HG03097 (cell line): ENCODE results near the gene ZNF444.
"Not testable (repeated sequence)": the region's sequence is repeated elsewhere in the genome, so short reads cannot be mapped to it uniquely, and the experiment has no call there.

Source experiments
- ATAC-seq: cut with Tn5 transposase; IDR thresholded peaks from one replicate; pipeline ENCODE4 v1.9.1; 2021; ENCODE audit not compliant: unreplicated experiment, low FRiP score

The ZNF444 gene

GRCh38 chr19:56170261-56170660 lies 29.2 kb downstream of the ZNF444 start:
- ATAC-seq: no peak

GRCh38 chr19:56174086-56174485 lies 33.0 kb downstream of the ZNF444 start:
- ATAC-seq: no peak

DNA sequence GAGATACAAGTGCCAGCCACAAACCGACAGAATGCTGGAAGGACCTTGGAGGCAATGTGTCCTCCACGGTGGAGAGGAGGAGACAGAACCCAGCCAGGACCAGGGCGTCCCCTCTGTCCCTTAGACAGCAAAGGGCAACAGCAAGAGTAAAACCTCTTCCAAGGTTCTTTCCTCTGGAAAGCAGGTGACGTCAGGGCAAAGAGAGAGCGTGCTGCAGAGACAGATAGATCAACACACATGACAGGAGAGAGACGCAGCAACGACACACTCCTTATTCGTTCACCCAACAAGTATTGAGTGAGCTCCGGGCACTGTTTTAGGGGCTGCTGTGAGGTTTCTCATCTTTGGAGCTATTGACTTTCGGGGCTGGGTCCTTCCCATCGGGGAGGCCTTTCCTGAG lies 33.5 kb downstream of the ZNF444 start:
- ATAC-seq: no peak

- not testable (repeated sequence) for ATAC-seq
Measured at GRCh38 chr19:56175861-56176307, 34.8 kb downstream of the ZNF444 start, which contains the start of gene GALP. TSS of gene GALP (plus strand) at chr19:56176008. CDS start at chr19:56177109, 1,101 bp downstream.

GRCh38 chr19:56176310-56176709 lies 35.2 kb downstream of the ZNF444 start:
- ATAC-seq: not testable (repeated sequence)

GRCh38 chr19:56176881-56177280 lies 35.8 kb downstream of the ZNF444 start:
- no peak for ATAC-seq

DNA sequence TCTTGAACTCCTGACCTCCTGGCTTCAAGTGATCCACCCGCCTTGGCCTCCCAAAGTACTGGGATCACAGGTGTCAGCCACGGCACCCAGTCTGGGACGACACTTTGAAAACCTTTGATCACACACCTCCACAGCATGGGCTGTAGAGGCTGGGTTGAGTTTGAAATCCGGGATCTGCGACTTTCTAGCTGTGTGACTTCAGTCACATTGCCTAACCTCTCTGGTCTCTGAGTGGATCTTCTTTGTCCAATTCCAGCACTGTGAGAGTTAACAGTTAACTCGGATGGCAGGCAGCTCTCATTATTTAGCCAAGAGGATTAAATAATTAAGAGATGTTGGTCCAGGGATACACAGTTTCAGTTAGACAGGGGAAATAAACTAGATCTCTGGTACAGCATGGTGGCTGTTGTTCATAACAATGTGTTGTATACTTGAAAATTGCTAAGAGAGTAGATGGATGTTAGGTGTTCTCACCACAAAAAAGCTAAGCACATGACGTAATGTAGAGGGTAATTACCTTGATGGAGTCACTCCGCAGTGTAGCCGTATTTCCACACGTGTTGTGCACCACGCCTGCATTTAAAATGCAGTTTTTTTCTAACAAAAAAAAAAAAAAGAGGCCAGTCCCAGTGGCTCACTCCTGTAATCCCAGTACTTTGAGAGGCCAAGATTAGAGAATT lies 36.6 kb downstream of the ZNF444 start:
- ATAC-seq: no peak

DNA sequence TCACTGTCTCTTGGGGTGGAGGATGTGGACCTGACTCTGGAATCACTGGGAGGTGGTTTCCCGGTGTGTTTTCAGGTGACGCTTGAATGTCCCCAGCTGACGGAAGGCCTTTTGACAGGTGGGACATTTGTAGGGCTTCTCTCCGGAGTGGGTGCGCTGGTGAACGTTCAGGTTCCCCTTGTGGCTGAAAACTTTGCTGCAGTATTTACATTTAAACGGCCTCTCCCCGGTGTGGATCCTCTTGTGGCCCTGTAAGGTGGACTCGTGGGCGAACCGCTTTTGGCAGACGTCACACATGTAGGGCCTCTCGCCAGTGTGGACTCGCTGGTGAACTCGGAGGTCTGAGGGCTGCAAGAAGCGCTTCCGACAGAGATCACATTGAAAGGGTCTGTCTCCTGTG lies 48.7 kb downstream of the ZNF444 start:
- ATAC-seq: no peak

DNA sequence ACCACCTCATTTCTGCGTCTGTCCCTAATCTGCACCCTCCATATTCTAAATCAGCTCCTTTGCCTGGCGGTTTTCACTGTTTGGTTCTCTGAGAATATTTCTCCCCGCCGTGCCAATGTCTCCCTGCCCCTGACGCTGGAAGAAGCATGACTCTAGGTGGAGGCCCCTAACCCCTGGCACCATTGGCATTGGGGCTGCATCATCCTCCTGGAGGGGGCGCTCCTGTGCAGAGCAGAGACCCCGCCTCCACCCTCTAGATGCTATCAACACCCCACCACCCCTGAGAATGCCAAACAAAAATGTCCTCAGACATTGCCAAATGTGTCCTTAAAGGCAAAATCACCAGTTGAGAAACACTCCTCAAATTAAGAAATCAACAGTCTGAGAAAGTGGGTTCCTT lies 50.0 kb downstream of the ZNF444 start:
- ATAC-seq: no peak

DNA sequence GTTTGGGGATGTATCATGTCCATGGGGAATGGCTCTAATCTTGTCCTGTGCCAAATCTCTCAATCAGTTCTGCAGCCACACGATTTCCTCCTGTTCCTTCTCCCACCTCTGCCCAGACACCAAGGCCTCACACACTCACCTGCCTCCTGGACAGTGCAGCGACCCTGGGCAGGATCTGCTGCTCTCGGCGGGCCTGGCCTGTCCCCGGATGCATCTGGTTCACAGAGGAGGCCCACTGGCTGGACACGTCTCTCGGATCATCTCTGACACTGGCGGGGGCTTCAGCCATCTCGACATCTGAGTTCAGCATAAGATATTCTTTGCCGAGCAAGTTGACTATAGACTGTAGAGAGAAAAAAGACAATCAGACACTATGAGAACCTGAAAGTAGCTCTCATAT lies 50.6 kb downstream of the ZNF444 start:
- ATAC-seq: no peak

GRCh38 chr19:56193981-56194640 lies 53.0 kb downstream of the ZNF444 start:
- no peak for ATAC-seq

DNA sequence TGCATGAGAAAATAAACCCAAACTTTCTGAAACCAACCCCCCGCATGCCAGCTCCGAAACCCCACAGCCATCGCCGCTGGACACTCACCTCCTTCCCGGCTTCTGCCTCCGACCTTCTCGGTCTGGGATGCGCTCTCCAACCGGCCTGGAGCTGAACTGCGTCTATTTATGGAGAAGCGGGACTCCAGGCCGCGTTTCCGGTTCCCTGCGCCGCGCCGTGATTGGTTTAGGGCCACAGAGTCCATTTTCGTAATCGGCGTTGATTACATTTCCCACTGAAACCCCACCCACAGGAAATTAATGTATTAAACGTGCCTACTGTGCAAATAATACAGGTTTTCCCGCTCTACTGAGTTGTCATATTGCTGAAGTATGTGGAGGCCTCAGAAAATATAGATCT lies 56.6 kb downstream of the ZNF444 start, which contains the start of gene ZSCAN5B:
ZSCAN5B (minus strand) TSS at position 138 of the 400 bp plus-strand sequence. CDS start 4,731 bp downstream, outside the sequence.
- ATAC-seq: not testable (repeated sequence)

GRCh38 chr19:56199687-56200086 lies 58.6 kb downstream of the ZNF444 start:
- ATAC-seq: no peak

GRCh38 chr19:56201973-56202372 lies 60.9 kb downstream of the ZNF444 start, which contains the start of gene ZSCAN5C:
TSS of gene ZSCAN5C (plus strand) at chr19:56202273. CDS start at chr19:56205914, 3,641 bp downstream.
- no peak for ATAC-seq

- not testable (repeated sequence) for ATAC-seq
Measured at GRCh38 chr19:56207581-56207980, 66.5 kb downstream of the ZNF444 start.

DNA sequence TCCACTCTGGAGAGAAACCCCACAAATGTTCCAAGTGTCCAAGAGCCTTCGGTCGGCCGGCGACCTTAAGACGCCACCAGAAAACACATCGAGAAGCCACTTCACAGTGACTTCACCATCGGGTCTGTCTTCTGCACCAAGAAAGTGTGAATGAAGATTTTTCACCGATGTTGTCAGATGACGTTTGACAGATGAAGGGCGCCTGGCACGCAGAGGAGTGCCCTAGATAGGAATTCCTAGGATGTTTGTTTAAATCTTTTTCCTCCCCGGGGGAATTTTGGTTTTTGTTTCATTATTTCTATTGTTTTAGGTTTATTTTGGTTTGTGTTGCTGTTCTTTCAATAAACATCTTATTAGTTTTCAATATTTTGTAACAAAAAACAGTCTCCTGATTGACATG lies 68.0 kb downstream of the ZNF444 start:
- ATAC-seq: no peak

DNA sequence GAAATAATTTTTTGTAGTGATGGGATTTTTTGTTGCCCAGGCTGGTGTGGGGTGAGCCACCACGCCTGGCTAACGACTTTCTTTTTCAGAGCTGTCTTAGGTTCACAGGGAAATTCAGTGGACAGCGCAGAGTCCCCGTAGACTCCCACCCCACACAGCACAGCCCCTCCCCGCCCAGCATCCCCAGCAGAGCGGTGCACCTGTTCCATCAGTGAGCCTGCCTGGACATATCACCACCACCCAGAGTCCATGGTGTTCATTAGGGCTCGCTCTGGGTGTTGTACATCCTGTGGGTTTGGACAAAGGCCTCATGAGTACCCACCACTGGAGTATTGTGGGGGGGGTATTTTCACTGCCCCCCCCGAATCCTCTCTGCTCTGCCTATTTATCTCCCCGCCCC lies 68.9 kb downstream of the ZNF444 start:
- not testable (repeated sequence) for ATAC-seq
